Prostate gland (tissue), 2 donors: Measurements from ENCODE around the gene ZC3H8.
A peak's percentile ranks its signal among the peaks of the same experiment; 100 is the strongest.

ENCODE experiments used
- CTCF ChIP-seq, 4 experiments: fragments of 200-600 bp in 2 of 4; fragments of 450-650 bp in 2 of 4; sonication (generic) in 2 of 4; IDR thresholded peaks; 1 replicate in 3 of 4; 2 replicates in 1 of 4; pipeline ENCODE4 v1.5.1; 2016 to 2019; ENCODE audit warnings: antibody characterized with exemption in 4 of 4, mild to moderate bottlenecking in 2 of 4, moderate library complexity in 2 of 4
- POLR2A ChIP-seq: fragments of 450-650 bp; IDR thresholded peaks from one replicate; pipeline ENCODE4 v1.6.1; 2016; ENCODE audit warnings: antibody characterized with exemption, mild to moderate bottlenecking

- TF ChIP-seq CTCF (IDR thresholded peaks at IDR 0.05) (peak; percentile 16 to 70 (median 42)), POLR2A (peak; percentile 93)
Observed at GRCh38 chr2:112275311-112275886, 20.6 kb upstream of the ZC3H8 start, which contains the start of gene ZC3H6.
